ENCODE results near the gene TNIK.

Gene TNIK

DNA sequence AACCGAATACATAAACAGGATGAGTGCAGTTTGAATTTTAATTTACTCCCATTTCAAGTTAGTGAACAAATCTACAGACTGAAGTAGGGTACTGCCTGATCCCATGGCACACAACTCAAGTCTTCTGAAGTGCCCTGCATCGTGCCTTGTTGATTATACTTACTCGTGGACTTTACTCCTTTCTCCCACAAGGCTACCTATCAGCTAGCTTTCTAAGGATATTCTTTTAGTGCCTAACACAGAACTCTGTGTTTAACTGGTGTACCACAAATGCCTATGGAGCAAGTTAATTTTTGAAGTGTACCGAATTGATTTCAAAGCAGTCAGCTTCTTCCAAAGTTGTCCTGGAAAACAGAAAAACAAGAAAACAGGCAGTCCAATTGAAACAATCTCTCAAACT, 119.8 kb downstream of the TNIK start:
- DNase-seq (ENCODE audit: low read depth): no peak

DNA sequence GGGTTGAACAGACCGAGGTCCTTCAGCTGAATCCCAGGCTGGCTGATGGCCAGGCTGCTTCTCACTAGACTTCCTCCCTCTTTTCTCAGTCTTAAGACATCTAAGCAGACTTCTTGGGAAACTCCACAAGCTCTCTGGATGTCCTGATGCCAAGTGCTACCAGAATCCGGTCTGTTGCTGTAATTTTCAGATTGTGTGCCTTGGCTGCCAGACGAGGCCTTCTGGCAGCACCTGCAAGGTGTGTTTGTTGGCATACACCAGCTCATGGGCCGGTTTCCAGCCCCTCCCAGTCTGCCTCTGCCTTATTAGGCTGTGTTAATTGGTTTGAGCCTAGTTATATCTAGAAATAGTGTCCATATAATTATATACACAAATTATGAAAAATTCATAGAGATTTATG, 120.6 kb downstream of the TNIK start:
- no peak for DNase-seq (ENCODE audit: low read depth)

DNA sequence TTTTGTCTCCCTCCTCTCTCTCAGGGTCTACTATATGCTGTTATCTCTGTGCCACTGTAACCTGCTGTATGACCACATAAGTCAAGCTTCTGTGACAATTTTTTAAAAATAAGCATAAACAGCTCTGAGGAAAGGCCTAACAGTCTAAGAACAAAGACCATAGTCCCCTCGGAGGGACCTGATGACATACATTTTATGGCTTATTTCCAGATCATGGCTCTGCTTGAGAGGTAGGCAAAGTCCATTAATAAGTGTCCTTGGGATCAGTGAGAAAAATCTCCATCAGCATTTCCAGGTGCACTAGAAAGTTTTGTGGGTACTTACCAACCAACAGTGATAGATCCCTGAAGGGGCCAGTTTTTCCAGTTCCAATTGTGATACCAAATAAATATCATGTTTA, 123.8 kb downstream of the TNIK start:
- DNase-seq (ENCODE audit: low read depth): no peak

DNA sequence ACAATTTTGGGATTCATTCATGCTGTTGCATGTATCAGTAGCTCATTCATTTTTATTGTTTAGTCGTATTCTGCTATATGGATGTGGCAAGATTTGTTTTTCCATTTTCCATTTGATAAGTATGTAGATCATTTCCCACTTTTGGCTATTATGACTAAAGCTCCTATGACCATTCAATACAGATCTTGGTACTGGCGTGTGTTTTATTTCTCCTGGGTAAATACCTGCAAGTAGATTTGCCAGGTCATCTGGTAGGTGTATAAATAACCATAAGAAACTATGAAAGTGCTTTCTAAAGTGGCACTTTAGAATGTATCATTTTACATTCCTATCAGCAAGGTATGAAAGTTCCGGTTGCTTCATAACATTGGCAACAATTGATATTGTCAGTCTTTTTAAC, 124.6 kb downstream of the TNIK start:
- DNase-seq (ENCODE audit: low read depth): no peak

DNA sequence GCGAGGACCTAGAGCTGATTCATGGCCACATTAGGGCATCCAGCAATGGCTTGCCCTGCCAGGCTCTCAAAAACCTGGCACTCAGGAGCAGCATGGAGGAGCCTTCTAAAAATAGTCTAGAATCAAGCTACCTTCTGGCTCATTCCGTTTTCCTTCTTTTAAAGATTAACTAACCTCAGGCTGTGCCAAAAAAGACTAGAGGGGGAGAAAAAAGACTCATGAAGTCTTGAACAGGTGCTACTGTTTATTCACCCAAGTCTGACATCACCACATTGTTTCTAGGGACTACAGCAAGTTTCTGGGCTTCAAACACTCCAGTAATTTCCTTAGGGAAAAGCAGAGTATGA, 125.8 kb downstream of the TNIK start:
- DNase-seq (ENCODE audit: low read depth): no peak

DNA sequence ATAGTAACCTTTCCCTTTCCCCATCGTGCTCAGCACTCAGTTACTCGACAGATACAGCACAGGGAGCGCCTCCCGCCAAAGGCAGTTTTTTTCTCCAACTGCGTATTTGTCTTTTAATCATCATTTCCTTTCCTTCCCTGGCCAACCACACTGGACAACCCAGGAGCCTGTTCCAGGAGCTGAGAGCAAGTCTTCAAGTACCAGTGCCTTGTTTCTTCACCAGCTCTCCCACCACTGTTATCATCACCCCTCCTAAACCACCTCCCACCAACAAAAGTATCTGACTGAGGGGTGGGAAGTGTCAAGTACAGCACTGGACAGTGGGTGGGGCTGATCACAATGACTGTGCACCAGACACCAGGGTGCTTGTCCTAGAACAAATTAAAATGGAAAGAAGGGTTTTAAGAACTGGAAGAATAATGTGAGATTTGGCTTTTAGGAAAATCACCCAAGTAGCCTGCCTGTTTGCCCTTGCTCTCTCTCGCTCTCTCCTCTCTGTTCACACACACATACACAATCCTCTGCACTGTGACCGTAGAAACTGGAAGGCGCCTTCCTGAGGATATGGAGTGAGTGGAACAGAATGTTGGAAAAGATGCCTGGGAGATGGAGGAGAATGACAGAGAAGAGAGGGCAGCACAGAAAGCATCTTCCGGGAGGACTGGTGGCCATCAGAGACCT, 126.3 kb downstream of the TNIK start:
- DNase-seq (ENCODE audit: low read depth): no peak

DNA sequence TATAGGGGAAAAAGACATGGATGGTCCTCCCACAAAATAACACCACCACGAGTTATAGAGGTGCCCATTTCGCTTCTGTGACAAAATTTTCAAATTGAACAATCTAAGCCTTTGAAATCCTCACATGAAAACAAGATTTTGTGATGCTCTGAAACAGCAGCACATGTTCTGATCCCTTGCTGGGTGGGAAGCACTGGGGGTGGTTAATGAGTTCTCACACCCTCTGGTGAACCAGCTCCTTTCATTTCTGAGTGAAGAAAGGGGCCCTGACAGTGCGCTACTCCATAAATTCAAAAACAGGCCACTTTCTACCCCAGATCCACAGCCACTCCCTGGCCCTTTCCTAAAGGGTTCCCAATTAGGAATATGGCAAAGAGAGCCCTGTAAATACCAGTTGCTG, 129.3 kb downstream of the TNIK start:
- DNase-seq (ENCODE audit: low read depth): no peak

DNA sequence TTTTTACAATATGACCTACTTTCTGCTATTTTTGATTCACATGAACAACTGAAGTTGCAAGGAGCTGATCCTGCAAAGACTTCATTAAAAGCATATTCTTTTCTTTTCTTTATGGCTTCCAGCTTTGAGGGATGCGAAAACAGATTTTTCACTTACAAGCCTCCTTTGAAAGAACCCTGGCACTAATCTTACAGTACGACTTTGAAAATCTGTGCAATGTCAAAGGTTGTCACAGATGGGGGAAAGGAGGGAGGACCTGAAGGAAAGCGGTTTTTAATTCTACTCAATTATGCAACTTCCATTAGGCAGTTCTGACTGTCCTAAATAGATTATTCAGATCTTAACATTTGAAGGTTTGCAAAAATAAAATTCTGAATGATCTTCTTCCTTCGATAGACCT, 130.5 kb downstream of the TNIK start:
- DNase-seq (ENCODE audit: low read depth): no peak

DNA sequence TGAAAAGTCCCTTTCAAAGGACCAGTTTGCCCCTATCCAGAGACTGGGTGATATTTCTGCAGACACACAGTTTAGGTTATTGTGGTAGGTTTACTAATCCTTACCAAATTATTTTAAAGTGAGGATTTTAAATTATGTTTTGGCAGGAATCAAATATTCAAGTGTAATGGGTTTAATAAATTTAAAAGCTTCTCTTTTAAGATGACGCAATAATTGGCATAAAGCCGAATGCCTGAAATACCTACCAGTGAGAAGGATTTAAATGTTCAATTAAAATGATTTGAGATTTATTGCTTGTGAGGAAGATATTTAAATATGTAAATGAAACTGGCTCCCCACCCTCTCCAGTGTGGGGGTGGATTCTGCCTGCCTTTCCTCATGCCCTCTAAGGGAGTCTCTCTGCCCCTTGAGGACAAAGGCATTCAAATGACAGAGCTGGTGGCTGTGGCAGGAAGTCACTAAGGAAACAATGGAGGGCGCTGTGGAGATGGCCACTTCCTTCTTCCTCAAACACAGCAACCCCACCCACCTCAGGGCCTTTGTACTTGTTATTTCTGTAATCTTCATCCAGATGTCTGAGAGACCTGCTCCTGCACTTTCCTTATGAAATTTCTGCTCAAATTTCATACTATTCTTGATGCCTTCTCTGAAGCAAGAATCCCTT, 131.7 kb downstream of the TNIK start:
- DNase-seq (ENCODE audit: low read depth): no peak

DNA sequence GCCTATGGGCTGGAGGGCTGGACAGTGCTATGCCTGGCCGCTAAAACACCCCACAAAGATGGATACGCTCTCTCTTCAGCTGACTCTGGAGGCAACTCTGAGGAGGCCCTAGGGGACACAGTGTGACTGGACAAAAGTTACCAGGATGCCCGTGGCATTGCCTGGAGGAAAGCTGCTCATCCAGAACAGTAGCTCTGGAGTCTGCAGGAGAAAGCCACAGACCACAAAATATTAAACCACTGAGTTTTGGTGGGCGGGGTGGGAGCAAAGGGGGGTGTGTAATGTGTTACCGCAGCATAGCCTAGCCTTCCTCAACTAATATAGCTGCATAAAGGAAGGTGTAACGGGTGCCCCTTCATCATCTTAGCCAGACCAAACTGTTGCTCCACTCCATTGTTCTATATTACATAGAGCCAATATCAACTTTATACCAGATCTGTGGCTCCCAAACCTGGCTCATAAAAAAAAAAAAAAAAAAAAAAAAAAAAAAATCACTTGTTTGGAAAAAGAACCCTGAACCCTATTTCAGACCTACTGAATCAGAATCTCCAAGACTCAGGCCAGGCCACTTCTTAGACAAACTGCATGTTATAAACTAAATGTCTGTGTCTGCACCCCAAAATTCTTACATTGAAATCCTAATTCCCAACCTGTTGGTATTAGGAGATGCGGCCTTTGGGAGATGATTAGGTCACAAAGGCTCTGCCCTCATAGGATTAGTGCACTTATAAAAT, 132.6 kb downstream of the TNIK start:
- DNase-seq (ENCODE audit: low read depth): no peak

DNA sequence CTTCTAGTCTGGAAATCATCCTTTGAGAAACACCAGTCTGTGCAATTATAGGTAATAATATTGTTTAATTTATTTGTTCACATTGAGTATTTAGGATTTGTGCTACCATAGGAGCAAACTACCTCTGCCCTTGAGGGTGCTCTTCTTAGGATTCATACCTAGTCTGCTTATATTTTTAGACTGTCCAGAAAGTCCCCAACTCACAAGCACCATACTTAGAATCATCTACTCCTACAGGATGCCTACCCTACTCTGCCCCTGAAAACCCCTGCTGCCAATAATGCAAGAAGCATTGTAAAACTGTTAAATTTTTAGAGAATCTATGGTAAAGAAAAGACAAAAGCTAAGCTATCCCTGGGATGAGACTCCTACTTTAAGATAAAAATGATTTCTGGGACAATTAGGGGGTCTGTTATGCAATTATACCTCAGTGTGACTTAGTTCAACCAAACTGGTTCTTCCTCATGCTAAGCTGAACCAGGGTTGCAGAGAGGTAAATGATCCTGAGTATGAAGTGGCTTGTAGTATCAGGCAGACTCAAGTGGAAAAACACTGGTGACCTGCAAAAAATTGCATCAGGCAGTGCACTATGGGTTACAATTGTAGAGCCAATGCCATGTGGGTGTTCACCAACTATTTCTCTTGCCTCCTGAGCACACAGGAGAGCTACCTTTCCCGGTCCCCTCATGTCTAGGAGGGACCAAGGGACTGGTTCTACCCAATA, 133.3 kb downstream of the TNIK start:
- DNase-seq (ENCODE audit: low read depth): no peak

DNA sequence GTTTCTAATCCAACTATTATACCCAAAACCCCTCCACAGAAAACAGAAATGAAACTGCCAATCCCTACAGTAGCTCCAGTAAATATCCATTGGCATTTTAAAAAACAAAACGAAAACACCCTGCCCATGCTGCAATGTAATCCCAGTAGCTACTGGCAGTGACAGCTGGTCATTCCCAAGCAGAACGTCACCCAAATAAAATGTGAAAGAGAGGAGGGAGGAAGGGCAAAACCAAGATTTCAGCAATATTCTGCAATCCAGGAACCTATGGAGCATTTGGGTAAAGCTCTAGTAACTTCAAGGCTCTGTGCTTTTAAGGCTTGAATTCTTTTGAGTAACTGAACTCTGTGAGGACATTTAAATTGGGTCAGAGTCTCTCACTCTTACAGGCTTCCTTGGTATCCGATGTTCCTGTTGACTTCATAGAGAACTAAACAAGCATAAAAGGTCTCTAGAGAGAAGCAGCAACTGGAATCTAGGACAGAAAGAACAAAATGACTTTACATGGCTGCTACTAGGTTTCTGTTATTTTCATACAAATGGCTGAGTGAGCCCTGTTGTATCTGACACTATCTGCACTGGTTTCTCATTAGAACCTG, 136.2 kb downstream of the TNIK start:
- DNase-seq (ENCODE audit: low read depth): no peak

DNA sequence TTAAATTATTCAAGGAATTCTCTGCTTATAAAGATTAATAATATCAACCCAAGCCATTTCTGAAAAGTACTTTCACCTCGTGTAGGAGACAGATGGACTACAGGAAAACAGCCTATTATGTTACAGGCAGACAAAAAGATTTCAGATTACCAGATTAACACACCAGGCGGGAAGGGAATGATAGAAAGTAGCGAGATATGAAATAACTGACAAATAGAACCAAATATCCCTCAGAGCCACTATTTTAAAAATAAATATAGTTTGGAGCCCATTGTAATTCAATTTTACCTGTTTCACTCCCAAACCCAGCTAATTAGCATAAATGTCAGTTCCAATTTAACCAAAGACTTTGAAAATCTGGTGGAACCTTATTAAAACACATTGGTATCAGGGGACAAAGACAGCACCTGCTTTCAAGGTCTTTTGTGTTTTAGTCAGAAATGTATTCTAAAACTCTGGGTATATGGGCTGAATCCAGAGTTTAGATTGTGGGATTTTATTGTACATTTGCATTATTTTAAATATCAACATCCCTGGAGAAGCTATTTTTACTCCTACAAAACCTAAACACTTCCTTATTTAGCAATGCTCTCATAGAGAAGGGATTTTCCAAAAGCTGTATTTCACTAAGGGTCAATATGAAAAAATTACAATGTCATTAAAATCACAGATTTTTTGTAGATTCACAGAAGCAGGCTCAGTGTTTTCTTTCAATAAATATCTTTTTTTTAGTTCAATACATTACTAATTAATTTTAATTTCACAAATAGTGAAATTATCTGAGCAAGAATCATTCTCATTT, 138.4 kb downstream of the TNIK start:
- DNase-seq (ENCODE audit: low read depth): no peak

DNA sequence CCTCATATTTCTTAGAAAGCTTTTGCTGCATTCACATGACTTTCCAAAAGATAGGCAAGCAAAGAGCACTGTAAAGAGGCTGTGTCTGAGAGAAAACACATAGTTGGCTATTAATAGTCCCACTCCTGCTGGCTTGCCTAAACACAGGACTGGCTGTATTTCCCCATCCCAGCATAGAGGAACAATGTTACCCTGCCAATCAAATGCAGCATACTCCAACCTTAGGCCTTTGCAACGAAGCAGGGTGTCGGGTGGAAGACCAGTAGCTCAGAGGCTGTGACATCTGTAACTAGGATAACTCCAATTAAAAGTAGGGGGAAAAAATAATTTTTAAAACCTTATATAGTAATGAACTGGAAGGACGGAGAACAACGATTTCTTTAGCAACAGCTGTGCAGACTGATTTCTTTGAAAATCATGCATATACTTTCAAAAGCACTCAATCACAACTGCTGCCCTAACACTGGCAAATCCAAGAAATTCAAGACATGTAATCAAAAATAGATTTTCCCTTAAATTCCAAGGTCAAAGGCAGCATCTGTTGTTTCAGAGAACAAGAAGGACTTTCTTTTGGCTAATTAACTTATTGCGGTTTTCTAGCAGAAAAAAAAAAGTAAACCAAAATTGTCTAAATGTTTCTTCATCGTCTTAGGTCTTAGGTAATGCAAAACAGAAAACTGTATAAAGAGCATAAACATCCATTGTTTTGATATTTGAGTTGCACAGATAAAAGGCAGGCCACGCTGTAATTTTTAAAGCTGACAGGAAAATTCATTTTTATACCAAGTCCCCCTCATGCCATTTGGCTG, 139.3 kb downstream of the TNIK start:
- no peak for DNase-seq (ENCODE audit: low read depth)

DNA sequence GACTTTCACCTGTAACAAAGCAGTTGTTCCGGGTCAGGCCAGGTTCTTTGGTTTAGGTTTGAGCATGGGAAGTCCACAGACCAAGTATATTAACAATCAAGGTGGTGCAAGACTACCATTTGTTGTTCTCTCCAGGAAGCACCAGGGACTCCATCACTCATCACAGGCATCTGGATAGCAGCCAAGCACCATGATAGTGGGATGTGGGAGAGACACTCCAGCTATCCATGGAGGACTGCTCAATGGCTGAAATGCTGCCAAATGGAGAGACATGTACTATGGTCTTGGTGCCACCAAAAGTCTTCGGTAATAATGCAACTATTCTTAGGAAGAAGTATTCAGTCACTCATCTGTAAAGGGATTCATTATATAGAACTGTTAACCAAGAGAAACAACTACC, 143.0 kb downstream of the TNIK start:
- no peak for DNase-seq (ENCODE audit: low read depth)

DNA sequence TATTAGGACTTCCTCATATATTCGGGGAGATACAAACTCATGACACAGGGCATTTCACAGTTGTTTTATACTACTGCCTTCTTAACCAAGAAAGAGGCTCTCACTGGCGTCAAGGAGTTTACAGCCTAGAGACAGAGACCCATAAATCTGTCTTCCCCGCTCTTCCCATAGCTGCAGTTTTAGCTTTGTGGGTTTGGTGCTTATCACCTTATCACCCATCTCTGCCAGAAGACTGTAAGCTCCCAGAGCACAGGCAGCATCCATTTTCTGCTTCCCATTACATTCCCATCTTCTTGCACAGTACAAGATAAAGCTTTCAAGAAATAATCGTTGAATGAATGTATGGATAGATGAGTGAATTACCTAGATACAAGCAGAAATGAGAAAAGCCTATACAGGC, 144.3 kb downstream of the TNIK start:
- no peak for DNase-seq (ENCODE audit: low read depth)

DNA sequence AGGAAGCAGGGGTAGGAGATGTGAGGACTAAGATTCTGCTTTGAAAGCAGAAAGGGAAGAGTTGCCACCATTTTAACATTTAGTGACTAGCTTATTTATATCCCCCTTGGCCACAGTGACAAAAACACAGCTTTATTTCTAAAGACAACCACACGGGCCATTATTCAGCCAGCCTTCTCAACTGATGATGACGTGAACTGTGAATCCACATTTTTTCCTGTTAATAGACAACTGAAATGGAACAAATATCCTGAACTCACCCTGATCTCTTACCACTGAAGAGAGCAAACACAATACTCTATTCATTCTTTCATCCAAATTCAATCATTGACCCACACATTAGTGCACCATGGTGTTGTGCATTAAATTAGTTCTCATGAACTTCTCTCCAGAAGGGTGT, 145.1 kb downstream of the TNIK start:
- no peak for DNase-seq (ENCODE audit: low read depth)

DNA sequence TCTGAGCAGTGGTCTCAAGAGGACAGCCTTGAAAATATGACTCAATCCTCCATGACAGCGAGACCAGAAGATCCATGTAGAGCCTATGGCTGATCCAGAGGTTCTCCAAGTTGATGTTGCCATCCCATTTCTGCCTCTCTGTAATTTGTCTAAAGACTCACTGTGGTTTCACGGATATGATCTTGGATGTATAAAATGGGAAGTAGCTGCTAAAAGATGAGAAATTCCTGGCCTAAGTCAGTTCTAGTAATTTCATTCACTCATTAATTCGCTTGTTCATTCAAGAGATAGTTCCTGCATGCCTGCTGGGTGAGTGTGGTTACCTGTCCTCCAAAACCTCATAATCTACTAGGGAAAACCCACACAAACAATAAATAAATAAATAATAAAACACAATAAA, 145.9 kb downstream of the TNIK start:
- no peak for DNase-seq (ENCODE audit: low read depth)

DNA sequence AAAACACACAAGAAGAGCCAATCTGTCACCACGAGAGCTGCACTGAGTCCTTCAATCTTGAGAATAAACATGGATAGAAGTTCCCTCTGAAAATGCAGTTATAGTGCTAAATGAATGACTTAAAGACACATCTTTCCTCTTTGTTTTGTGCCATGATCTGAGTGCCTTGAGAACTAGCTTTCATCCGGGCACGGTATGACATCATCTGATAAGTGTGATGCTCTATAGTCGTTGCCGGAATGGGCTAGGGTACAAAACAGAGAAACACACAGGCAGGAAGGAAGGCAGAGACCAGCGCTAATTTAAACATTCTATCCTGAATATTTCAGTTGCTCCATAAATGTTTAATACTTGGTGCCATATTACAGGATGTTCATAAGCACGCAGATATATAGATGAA, 146.5 kb downstream of the TNIK start:
- no peak for DNase-seq (ENCODE audit: low read depth)

DNA sequence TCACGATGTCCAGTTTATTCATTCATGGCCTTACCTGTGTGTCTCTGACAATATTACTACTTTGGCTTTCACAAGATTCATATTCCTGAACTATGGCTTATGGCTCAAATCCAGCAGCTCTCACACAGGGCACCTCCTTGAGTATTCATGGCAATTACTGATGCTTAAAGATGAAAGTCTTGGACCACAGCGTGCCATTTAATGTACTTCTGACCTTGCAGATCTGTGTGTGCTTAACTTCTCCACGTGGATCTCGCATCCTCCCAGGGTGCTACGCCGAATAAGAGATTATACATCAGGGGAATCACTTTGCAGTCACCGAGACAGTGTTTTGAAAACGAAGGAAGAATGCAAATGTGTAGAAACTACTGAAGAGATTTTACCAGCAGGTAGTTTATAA, 147.5 kb downstream of the TNIK start:
- no peak for DNase-seq (ENCODE audit: low read depth)

DNA sequence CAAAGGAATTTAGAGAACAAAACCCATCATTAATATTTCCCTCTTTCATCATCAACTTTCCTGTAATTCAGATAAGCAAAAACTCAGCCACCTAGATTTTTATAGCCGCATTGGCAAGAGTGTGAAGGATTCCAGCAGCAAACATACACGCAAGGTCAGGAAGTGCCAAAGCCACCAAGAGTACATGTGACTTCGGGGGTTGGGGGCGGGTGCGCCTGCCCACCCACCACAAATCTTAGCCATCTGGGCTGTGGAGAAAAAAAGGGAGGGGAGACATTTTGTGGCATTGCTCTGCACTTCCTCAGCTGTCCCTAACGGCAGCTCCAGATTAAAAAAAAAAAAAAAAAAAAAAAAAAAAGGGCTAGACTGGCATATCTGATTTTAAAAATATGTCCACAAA, 148.4 kb downstream of the TNIK start:
- no peak for DNase-seq (ENCODE audit: low read depth)

Measured in stimulated activated CD8-positive, alpha-beta memory T cell treated with anti-CD3 and anti-CD28 coated beads, Interleukin-15, amount 100 ng/mL, for 1 hour (primary cell).